CD4-positive, alpha-beta T cell treated with Interleukin-1 beta for 1 hour (primary cell): ENCODE results near the gene PACRG.

Source experiments
- DNase-seq, 2 donors: peaks; one replicate each; pipeline ENCODE4 v3.0.0-alpha.2; 2020 to 2022

PACRG gene

DNA sequence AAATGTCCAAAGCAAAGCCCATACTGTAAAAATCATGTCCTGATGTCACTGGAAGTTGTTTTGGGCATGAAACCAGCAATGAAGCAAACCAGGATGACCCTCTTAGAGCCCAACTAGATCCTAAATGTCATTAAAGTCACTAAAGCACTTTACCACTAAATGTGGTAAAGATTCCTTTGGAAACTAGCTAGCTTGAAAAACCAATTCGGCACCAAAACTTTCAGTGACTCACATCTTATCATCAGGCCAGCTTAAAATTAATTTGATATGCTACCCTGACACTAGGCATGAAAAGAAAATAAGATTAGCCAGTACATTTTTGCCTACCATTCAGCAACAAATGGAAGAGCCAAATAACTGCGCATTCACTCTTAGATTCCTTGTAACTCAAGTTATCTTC is 145.8 kb downstream of the PACRG start:
- no peak for DNase-seq

DNA sequence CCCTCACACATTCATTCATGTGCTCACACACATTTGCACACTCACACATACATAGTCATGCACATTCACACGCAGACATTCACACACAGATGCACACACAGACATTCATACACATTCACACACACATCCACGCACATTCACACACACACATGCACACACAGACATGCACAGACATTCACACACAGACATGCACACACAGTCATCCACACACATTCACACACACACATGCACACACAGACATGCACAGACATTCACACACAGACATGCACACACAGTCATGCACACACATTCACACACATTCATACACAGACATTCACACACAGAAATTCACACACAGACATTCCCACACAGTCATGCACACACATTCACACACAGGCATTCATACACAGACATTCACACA is 147.3 kb downstream of the PACRG start:
- DNase-seq = no peak

DNA sequence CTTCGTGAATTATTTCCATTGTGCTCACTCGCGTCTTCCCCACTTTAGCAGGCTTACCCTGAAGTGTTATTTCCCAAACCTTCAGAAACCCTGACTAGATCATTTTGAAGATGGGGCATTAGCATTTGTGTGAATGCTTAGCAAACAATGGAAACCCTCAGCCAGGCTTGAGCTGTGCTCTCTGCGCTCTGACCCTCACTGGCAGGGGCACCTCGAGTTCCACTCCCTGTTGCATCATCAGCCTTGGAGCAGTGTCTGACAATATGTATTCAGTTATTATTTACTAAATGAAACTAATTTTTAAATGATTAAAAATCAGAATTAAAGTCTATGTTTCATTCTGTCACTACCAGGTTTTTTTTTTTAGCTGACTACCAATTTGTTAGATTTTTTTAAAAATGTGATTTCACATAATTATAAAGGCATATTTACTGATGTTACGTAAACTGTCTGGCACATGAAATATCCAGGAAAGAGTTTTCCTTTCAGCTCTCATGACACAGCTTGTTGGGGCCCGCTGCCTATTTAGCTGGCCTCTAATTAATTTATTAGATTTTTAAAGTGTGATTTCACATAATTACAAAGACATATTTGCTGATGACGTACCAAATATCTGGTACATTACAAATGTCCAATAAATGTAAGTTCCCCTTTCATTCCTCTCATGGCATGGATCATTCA is 155.2 kb downstream of the PACRG start:
- no peak for DNase-seq

DNA sequence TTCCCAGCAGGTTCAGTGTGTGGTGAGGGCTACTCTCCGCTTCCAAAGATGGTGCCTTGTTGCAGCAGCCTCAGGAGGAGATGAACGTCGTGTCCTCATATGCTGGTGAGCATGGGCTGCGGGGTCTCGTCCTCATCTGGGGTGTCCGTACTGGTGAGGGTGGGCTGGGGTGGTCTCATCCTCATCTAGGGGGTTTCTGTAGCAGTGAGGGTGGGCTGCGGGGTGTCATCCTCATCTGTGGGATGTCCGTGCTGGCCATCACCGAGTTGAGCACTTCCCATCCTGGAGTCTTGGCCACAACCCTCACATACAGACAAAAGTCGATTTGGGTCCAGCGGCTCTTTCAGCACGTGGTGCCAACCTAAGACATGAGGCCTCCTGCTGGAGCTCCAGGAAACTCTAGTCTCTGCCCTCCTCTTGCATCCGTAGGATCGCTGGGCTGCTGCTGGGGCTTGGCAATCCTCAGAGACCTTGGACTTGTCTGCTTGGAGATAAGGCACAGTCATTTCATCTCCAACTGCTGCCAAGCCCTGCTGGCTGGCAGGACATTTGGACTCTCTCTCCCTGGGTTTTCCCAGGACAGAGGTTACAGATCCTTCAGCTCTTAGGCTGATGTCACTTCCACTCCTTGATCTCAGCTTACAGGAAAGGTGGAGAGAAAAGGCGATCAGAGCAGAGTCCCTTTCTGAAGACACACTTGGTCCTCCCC is 160.4 kb downstream of the PACRG start:
- no peak for DNase-seq

DNA sequence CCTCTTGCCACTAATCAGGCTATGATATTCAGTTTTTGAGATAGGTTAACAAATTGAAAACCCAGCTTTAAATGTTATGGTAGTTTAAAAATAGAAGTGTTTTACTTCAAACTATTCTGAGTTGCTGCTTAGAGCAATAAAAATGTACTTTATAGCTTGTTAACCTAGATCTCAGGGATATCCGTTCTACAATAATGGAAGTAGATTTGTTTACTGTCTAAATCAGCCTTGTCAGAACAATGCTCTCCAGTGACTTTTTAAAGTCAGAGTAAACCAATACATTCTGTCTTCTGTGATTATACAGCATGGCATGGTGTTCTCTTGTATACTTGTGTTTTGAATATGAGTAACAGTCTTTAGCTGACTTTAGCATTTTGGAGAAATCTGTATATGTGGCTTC is 161.5 kb downstream of the PACRG start:
- no peak for DNase-seq

DNA sequence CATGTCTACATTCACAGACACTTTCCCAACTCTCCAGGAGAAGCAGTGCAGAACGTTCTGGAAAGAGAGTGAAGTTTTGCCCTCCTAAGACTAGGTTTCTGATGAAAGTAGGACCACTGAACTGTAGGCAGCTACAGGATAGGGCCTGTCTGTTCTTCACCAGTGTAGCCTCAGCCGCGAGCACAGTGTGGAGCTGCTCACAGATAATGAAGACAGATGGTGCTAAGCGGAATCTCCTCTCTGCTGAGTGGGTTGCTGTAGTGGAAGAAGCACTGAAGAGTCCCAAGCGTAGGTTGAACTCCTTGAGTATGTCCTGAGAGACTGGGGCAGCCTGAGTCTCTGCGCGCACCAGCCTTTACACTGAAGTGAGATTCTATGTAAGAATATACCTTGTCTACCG is 170.2 kb downstream of the PACRG start:
- DNase-seq = no peak

DNA sequence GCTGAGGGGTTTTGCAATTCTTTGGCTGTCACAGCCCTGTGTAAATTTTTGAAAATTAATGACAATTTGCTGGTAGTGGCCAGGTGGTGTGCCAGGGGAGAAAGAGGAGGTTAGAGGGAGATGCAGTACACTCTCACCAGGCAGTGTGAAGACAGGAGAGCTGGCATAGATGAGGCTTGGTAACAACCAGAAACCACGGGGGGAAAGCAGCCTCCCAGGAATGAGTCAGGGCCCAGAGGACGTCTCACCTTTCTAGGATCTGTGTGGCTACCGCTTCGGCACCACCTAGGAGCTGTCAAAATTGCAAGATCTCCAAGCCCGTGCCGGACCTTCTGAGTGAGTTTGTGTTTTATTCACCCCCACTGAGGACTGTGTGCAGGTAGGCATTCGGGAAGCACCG is 171.4 kb downstream of the PACRG start:
- no peak for DNase-seq

DNA sequence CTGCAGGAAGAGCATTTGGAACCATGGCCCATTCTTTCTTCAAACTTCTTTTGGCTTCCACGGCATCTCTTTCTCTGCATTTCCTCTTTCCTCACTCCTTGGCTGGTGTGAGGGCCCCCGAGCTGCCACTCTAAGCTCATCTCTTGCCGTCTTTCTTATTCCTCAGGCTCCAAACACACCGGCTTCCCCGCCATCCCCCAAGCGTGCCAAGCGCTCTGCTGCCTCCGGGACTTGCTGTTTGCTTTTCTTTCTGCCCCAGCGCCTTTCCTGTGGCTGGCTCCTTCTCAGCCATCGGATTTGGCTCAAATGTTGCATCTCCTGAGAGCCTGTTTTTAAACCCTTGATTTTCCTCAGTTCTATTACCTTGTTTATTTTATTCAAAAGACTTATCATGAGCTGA is 172.7 kb downstream of the PACRG start:
- DNase-seq = no peak

DNA sequence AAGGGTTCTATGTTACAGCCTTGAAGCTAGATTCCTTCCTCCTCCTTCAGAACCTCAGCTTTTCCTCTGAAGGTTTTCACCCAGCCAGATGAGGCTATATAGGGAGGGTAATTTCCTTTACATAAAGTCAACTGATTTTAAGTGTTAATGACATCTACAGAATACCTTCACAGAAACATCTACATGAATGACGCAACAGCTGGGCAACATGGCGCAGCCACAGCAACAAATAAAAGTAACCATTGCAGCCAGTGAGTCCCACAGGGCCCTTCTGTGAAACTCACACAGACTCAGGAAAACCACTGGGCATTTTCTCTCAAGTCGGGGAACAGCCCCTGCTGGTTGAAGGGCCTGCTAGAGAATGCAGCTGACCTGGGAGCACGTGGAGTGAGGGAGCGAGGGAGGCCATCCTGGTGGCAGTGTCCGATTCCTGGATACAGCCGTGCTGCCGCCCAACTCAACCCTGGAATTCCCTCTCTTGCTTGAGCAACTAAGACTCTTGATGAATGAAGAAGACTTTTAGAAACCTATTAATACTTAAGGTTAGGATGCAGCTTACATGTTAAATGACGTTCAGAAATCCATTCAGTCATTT is 176.4 kb downstream of the PACRG start:
- no peak for DNase-seq

DNA sequence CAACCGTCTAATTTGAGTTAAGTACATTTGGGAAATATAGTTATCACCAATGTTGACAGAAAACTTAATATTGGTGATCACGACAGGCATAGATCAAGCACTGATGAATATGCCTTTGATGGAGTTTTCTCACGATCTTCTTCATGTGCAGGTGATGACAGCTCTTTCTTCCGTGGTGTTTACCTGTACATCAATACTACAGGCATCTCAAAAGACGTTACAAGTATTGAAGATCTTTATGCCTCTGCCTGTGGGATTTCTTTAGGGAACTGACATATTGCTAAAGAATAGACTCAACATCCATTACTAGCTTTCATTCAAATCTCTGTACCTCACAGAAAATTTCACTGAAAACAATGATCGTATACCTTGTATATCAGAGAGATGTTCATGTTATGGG is 178.7 kb downstream of the PACRG start:
- DNase-seq = no peak

DNA sequence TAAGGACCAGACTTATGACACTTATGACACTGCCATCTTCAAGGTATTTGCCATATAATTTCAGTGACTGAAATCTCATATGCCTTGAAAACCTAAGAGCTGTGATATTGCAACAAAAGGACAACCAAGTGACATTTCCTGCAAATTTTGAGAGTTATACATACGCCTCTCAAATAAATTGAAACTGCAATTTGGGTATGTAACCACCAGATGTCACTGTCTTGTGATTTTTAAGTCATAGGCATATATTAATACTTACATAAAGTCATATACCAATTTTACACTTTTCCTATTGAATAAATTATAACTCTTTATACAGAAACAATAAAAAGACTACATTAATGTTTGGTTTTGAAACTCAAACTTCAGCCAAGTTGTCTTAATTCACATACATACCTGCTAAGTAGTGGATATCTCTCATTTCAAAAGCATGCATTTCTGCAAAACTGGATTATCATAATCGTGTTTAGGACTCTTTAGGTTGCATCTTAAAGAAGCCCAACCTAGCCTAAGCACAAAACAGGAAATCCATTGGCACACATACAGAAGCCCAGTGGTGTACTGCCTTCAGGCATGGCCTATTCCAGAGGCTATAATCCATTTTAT is 180.2 kb downstream of the PACRG start:
- peak in 1 of 2 donors; percentile 11 for DNase-seq

DNA sequence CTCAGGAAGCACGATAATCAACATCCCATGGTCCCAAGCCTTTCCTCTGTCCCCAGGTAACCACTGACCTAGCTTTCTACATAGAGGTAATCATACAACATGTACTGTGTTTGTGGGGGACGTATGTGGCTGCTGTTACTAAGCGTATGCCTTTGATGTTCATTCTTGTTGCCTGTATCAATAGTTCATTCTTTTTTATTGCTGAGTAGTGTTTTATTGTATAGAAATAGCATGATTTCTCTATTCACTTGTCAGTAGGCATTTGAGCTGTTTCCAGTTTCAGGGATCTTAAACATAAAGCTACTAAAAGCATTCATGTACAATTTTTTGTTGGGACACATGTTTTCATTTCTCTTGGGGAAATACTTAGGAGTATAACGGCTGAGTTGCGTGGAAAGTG is 185.4 kb downstream of the PACRG start:
- no peak for DNase-seq

DNA sequence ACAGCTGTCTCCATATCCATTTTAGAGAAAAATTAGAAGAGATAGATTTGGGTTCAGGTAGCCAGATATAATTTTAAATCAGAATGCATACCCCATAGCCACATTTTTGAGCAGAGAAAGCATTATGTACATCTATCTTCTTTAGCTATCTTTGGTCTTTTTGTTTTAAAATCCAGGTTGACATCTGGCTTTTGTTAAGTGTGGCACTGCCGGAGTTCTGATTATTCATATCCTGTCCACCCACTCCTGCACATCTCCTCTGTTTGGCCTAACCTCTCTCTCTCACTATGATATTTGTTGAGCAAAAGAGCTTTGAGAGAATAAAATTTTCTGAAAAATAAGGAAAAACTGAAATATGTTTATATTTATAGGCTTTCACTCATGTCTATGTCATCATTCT is 189.7 kb downstream of the PACRG start:
- no peak for DNase-seq

DNA sequence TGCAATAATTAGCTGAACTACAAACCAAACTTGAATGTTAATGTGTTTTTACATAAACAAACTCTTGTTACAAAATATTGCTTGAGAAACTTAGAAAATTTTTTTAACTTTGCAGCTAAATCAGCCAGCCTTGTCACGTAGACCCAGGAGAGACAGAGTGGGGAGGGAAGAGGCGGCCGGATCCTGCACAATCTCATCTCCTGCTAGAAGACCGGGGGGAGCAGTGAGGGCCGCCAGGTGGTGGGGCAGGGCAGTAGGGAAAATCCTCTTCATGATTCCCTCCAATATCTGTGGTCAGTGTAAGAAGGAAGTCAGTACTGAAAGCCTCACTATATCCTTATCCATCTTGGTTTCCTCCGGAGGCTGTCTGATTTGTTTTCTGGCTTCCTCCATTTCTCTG is 193.3 kb downstream of the PACRG start:
- DNase-seq = no peak

DNA sequence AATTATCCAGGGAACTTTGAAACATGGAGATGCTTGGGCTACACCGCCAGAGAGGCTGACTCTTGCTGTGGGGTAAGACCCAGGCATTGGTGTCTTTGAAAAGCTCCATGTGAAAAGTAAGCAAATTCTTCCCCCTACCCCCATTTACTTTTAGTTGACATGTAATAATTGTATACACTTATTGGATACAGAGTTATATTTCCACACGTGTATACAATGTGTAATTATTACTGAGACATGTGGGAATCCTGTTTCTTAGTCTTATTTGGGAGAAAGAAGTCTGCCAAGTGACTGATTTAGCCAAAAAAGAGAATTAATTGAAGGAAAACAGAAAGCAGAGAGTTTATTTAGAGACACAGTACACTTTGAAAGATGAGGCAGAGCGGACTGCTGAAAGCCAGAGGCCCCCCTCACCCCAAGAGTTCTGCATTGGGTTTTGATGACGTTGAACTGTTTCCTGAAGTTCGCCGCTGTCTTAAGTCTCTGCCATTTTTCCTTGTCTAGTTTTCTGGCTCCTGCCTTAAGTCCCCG is 193.8 kb downstream of the PACRG start:
- DNase-seq = no peak

DNA sequence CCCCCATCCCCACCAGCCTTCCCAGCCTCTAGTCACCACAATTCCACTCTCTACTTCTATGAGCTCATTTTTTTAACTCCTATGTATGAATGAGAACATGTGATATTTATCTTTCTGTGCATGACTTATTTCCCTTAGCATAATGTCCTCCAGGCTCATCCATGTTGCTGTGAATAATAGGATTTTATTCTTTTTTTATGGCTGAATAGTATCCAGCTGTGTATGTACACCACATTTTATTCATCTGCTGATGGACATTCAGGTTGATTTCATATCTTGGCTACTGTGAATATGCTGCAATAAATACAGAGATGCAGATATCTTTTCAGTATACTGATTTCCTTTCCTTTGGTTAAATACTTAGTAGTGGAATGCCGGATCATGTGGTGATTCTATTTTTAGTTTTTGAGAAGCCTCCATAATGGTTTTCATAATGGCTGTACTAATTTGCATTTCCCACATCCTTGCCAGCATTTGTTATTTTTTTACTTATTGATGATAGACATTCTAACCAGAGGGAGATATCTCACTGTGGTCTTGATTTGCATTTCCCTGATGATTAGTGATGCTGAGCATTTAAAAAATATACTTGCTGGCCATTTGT is 194.9 kb downstream of the PACRG start:
- DNase-seq = no peak

DNA sequence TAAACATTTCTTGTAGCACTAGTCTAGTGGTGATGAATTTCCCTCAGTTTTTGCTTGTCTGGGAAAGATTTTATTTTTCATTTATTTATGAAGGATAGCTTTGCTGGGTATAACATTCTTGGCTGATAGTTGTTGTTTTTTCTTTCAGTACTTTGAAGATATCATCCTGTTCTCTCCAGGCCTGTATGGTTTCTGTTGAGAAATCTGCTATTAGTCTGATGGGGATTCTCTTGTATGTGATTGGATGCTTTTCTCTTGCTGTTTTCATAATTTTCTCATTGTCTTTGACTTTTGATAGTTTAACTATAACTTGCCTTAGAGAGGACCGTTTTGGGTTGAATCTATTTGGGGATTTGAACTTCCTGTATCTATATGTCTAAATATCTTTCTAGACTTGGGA is 207.1 kb downstream of the PACRG start:
- DNase-seq = no peak

DNA sequence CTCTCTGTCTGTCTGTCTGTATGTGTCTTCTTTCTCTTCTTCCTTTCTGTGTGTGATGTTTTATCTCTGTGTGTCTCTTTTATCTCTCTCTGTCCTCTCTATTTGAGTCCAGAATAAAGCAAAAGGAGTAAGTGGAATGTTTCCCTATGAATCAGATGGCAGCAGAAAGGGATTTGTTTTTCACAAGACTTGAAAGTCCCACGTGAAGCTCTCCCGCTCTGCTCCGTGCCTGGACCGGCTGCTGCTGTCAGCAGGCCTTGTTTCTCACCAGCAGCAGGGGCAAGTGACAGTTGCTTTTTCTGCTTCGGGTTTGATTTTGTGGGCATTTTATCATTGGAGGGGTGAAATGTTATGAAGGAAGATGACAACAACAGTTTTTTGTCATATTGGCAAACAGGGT is 212.7 kb downstream of the PACRG start:
- no peak for DNase-seq

DNA sequence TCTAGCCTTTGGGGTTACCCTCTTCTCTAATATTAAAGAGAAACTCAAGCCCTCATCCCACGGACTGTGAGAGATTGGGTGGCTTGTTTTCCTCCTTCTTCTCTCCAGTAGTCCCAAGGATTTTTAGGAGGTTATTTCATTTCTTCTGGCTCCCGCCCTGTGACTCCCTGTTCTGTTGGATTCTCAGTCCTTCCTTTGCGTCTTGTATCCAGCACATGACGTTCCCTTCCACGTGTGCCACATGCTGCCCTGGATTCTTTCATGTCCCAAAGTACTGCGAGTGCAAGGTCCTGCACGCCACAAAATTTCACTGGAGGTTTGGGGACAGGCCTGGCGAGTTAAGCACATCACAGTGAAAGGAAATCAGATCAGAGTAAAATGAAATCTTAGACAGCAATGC is 213.4 kb downstream of the PACRG start:
- no peak for DNase-seq

DNA sequence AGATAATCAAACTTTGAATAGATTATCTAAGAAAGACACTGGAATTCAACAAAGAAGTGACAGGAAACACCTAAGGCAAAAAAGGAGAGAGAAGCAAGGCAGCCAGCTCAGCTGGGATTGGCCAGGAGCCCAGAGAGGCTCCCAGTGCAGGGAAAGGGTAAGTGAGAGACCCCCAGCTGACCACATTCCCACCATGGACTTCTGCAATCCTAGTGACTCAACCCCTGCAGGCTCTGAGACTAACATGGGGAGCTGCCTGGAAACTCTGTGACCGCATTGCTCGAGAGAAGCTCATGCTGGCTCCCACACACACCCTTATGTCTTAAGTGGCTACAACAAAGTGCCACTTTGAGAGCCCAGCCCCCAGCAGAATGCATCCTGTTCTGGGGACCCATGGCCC is 215.1 kb downstream of the PACRG start:
- no peak for DNase-seq

DNA sequence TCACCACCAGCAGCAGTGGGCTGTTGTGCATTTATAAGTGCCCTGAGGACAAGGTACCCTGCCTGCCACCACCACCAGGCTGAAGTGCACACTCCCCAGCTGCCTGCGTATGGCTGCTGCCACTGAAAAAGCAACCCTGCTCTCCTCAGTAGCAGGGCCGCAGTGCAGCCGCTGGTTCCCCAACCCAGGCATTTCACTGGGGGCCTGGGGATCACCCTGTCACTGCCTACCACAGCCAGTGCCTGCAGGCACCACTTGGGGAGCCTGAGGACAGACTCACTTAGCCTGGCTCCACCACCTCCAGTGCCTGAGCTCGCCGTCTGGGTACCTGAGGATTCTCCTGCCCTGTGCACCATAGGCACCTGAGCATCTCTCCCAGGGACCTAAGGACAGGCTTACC is 215.6 kb downstream of the PACRG start:
- DNase-seq = no peak

DNA sequence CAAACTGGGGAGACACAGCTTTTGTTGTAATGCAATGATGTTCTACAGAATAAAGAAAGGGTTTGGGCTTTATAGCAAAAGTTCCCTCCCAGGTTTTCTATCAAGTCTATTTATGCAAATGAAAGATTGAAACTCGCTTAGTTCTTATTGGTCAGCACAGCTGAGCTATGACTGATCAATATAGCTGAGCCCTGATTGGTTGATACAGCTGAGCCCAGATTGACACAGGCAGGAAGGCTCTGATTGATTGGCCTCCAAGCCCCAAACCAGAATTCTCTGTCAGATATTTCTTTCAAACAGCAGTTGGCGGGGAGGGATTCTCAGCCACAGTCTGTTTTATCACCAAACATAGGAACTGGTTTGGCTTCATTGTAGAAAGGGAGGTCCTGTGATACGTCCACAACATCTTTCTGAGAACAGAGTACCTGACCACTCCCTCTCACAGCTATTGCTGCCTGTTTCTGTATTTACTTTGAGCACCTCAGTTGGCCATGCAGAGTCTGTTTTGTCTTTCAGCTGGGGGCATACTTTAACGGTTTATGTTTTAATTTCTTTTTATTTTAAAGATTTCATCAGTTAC is 223.5 kb downstream of the PACRG start:
- no peak for DNase-seq

DNA sequence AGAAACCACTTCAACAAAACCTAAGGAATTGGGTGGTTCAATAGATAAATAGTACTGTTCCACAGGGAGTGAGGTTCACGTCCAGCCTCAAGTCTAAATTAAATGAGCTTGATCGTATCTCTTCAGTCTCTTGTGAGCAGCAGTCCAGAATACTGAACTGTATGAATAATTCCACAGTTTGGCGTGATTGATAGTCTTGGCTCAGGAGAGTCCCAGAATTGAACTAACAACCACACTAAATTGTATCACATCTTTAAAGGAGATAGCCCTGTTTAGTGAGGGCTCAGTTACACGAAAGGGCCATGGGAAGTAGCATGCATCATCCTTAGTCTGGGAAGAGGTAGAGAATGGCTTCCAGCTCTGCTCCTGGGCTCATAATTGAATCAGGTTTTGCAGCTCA is 224.6 kb downstream of the PACRG start:
- DNase-seq = no peak
